Urinary bladder (tissue), 4 donors: ENCODE measurements around the gene SND1. TPM values are rescaled to one million over a fixed set of nuclear protein-coding genes. Genes with fewer than 3 reads are reported as not detected.
"Not testable (repeated sequence)": the region's sequence is repeated elsewhere in the genome, so short reads cannot be mapped to it uniquely, and the experiment has no call there.

Source experiments
- DNase-seq: peaks from one replicate; pipeline ENCODE4 v3.0.0-alpha.2; 2015; ENCODE audit errors: extremely low spot score
- H3K27ac ChIP-seq: one replicate; pipeline ENCODE4 v1.5.1; 2013; ENCODE audit warnings: low read depth, mild to moderate bottlenecking, moderate library complexity
- H3K36me3 ChIP-seq: one replicate; pipeline ENCODE4 v1.6.1; 2013; ENCODE audit warnings: mild to moderate bottlenecking, moderate library complexity; ENCODE audit not compliant: insufficient read depth
- H3K4me1 ChIP-seq: one replicate; pipeline ENCODE4 v1.6.1; 2013; ENCODE audit warnings: mild to moderate bottlenecking, moderate library complexity; ENCODE audit not compliant: insufficient read depth
- H3K4me3 ChIP-seq: one replicate; pipeline ENCODE4 v1.5.1; 2013; ENCODE audit warnings: low read depth, low read length
- WGBS: extraction: QIAGEN DNeasy Blood & Tissue Kit; methylation state at CpG from one replicate; pipeline ENCODE4 v1.1.7; 2013; 5-methylcytosine and 5-hydroxymethylcytosine counted together
- polyA plus RNA-seq: library from polyadenylated mRNA; stranded (reverse); fragments of 200-250 nt; gene quantifications from one replicate; pipeline ENCODE4 v1.2.3, GENCODE V29; 2013
- total RNA-seq: library from RNA; depleted of rRNA; stranded (reverse); fragments of >200 nt; gene quantifications from one replicate; pipeline ENCODE4 v1.2.3, GENCODE V29; 2014
- donor health status: healthy with polysubstance abuse.
- donor health status: healthy.

Gene SND1
- total and polyA plus RNA-seq, 2 donors, result 89.8 to 102 TPM

DNA sequence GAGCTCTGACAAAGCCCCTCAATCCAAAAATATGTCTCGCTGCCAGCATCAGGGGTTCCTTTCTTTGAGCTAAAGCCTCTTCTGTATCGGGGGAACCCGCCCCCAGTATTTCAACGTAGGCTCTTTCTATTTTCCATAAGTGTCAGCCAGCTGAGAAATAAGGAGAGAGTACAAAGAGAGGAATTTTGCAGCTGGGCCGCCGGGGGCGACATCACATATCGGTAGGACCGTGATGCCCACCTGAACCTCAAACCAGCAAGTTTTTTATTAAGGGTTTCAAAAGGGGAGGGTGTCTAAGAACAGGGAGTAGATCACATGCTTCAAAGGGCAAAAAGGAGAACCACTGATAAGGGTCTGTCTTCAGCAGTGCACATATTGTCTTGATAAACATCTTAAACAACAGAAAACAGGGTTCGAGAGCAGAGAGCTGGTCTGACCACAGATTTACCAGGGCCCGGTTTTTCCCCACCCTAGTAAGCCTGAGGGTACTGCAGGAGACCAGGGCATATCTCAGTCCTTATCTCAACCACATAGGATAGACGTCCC, 457.5 kb downstream of the SND1 start:
- not testable (repeated sequence) for H3K27ac ChIP-seq, H3K4me3 ChIP-seq, DNase-seq, H3K36me3 ChIP-seq, H3K4me1 ChIP-seq
- WGBS, result 72% methylated on average over 12 of the region's 12 CpGs

DNA sequence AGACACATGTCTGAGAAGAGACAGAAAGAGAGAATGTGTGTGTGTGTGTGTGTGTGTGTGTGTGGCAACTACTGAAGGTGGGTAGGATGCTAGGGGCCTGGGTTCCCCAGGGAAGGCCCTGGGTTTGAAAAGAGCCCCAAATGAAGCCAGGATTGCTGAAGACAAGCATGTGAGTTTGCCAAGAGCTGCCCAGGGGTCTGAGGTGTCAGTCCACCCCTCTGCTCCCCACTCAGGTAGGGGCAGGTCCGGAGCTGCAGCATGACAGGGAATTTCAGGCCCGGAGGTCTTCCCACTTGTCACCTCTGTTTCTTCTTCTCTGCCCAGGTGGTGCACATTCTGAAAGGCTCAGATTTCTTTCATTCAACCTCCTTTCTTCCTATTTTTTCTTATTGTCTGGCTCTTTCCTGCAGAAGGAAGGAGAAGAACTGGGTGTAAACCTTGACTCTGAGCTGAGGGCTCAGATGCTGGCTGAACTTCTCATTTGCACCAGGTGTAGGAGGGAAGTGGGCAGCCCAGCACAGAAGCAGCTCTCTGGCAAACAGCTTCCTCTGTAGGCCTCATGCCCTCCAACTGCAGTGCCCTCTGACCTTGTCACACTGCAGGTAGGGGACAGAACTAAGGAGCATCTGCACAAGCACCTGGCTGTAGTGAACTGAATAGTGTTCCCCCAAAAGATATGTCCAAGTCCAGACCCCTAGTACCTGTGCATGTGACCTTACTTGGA, 458.8 kb downstream of the SND1 start:
- no peak overlapping the region for H3K27ac ChIP-seq
- H3K4me1 ChIP-seq, result no peaks in the 10 kb centered on the region
- H3K4me3 ChIP-seq, result no peak overlapping the region
- 78% methylated on average over 2 of the region's 2 CpGs for WGBS
- DNase-seq, result no peak
- no peaks in the 10 kb centered on the region for H3K36me3 ChIP-seq

DNA sequence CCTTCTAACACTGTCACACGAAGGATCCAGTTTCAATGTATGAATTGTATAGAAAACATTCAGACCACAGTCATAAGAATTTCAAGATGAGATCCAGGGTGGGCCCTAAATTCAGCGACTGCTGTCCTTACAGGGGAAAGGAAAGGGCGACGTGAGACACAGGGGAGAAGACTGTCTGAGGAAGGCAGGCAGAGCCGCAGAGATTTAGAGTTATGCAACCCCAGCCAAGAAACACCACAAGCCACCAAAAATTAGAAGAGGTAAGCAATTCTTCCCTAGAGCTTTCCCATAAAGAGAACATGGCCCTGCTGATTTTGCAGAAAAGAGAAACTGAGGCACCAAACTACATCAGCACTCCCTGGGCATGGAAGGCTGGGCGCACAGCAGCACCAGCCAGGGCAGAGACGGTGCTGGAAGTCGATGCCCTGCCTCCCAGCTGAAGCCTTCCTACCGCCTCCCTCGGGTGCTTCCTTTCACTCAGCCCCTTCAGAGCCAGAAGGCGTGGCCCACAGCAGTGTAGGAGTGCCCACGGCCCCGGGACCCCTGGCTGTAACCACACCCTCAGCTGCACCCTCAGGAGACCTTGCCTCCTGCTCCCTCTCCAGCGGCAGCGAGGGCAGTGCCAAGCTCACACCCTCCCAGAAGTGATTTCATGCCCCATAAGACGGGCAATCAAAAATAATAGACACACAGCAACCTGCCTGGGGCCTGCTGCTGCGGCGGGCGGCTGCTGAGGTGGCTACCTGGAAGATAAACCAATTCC, 460.2 kb downstream of the SND1 start:
- Histone ChIP-seq H3K27ac (no peak overlapping the region), H3K36me3 (no peaks in the 10 kb centered on the region), H3K4me1 (no peaks in the 10 kb centered on the region), H3K4me3 (no peak overlapping the region)
- no peak for DNase-seq
- 72% methylated on average over 19 of the region's 19 CpGs for WGBS

DNA sequence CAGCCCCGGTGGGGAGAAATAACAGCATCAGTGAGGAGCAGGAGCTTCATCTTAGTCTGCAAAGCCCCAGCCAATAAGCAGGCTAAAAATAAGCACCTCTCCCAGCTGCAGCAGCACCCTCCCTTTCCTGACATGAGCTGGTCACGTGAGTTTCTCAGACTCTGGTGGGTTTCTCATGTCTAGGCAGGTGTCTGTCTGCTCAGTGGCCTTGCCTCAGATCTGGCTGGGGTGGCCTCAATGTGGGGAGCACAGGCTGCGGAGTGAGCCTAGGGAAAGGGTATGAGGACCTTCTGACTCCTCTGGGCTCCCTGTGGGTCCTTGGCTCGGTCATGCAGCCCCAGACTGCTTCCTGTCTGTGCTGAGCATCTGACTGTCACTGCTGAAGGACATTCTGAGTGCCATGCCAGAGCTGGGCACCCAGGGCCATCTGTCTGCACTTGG, 460.8 kb downstream of the SND1 start:
- Histone ChIP-seq H3K4me3 (no peak overlapping the region), H3K4me1 (no peaks in the 10 kb centered on the region), H3K27ac (no peak overlapping the region), H3K36me3 (no peaks in the 10 kb centered on the region)
- WGBS, result 46% methylated on average over 4 of the region's 4 CpGs
- no peak for DNase-seq

DNA sequence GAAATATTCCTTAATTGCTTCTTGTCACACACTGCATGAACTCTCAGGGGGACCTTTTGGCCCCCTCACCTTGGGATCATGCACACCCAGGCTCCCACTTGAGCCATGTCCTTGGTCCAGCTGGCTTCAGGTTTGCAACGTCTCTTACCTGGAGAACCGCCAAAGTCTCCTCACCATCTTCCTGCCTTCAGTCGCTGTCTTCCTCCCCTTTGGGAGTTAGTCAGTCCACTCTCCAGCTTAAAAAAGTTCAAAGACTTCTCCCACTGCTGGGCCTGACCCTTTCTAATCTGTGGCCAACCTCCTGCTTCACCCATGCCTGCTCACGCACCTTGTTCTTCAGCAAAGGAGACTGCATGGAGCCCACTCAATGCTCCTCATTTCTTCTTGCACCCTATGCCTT, 461.8 kb downstream of the SND1 start:
- H3K27ac ChIP-seq, result no peak overlapping the region
- no peaks in the 10 kb centered on the region for H3K36me3 ChIP-seq
- no peaks in the 10 kb centered on the region for H3K4me1 ChIP-seq
- no peak for DNase-seq
- no peak overlapping the region for H3K4me3 ChIP-seq
- whole genome bisulfite sequencing, result 72% methylated on average over 4 of the region's 4 CpGs

DNA sequence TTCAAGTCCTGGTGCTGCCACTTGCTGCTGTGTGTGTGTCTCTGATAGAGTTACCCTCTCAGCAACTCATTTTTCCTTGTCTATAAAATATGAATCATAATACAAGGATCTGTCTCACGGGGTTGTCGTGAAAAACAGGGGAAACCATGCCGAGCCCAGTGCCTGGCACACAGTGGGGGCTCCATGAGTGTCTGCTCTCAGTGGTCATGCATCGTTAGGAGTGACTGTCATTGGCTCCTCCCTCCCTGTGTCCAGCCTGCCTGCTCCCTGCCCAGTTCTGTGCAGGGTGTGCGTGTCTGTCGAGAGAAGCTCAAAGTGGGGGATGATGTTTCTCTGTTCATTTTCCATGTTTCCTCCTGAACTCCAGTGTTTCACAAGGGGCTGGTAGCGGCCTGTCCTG, 462.8 kb downstream of the SND1 start:
- WGBS, result 80% methylated on average over 7 of the region's 7 CpGs
- no peaks in the 10 kb centered on the region for H3K36me3 ChIP-seq
- no peak overlapping the region for H3K4me3 ChIP-seq
- H3K4me1 ChIP-seq, result no peaks in the 10 kb centered on the region
- no peak overlapping the region for H3K27ac ChIP-seq
- DNase-seq, result no peak

DNA sequence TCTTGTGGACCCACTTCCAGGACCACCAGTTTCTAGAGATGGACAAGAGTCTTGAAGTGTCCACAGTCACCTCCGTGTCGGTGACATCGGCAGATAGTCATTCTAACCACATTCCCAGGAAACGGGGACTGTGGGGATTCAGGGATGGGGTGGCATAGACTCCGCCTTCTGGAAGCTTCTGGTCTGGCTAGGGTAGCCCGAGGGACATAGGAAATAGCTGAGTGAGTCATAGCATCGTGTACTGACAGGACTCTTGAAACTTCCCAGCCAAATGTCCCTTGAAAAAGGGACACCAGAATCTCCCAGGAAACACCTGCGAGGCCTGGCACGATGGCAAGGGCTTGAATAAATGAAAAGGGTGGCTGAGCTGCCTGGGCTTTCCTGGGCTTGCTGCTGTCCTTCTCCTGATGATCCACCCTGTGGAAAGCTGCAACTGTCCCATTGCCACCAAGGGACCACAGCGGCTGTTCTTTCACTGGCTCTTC, 463.4 kb downstream of the SND1 start:
- WGBS, result 67% methylated on average over 10 of the region's 10 CpGs
- Histone ChIP-seq H3K4me1 (no peaks in the 10 kb centered on the region), H3K4me3 (no peak overlapping the region), H3K27ac (no peak overlapping the region), H3K36me3 (no peaks in the 10 kb centered on the region)
- no peak for DNase-seq

DNA sequence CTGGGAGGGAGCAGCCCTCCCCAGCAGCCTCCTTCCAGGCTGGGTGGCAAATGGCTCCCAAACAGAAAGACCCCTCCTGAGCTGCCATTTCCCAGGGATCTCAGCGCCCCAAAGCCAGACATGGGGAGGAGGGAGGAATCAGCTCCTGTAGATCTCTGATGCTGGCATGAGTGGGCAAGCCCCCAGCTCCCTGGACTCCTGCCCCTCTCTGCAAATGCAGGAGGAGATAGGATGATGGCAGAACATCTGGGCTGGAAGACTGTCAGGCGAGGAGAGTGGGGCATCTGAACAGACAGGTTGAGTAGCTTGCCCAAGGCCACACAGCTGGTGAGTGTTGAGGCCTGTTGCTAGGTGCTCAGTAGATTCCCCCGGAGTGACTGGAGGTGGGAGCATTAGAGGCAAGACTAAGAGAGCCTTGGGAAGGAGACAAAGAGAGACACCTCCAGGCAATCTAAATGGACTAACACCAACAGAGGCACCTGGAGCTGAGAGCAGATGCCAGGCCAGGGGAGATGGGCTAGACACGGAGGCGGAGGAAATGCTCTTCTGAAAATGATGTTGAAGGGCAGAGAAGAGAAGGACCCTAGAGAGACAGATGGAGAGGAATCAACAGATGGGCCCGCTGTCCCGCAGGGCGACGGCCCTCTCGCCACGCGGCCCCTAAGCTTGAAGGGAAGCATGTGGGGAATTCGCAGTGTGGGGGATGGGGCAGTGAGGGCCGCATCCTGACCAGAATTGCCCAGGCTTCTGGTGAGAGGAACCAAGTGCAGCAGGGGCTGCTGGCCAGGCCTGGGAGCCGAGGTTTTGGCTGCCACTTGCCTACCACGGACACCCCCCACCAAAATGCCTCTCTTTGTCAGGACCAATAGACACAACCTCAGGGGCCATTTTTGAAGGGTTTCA, 464.1 kb downstream of the SND1 start:
- Histone ChIP-seq H3K36me3 (no peaks in the 10 kb centered on the region), H3K4me1 (no peaks in the 10 kb centered on the region), H3K27ac (no peak overlapping the region), H3K4me3 (no peak overlapping the region)
- WGBS, result 69% methylated on average over 16 of the region's 16 CpGs
- DNase-seq, result no peak

DNA sequence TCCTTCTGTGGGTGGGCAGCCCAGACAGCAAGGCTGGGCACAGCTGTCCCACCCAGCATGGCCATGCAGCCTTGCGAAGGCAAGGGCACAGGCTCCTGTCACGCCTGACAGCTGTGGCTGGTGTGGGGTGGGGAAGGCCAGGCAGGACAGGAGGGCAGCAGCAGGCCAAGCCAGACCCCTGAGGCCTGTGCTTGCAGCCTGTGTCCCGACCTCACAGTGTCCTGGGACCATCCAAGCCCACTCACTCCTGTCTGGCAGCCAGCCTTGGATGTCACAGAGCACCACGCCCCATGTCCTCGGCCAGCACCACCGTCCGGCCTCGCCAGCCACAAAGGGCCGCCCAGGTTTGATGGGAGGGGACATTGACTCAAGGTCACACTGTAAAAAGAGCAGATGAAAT, 464.7 kb downstream of the SND1 start:
- WGBS, result 93% methylated on average over 9 of the region's 9 CpGs
- H3K4me1 ChIP-seq, result no peaks in the 10 kb centered on the region
- H3K27ac ChIP-seq, result no peak overlapping the region
- no peak for DNase-seq
- H3K4me3 ChIP-seq, result no peak overlapping the region
- H3K36me3 ChIP-seq, result no peaks in the 10 kb centered on the region

DNA sequence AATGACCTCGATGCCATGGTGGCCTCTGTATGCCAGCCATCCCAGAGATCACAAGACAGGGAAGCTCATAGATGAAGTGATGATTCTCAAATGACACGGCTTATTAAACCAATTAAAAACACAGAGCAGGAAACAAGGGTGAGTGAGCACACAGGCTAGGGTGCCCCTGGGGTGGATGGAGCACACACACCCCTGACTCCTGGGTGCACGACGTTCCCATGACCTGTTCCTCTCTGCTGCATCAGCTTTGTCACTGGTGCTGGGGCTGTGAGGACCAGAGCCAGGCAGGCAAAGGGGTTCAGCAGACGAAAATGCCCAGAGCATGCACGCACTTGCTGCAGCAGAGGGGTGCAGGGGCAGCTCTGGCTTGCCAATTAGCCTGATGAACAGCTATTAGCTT, 465.7 kb downstream of the SND1 start:
- Histone ChIP-seq H3K36me3 (no peaks in the 10 kb centered on the region), H3K4me3 (no peak overlapping the region), H3K27ac (no peak overlapping the region), H3K4me1 (no peaks in the 10 kb centered on the region)
- no peak for DNase-seq
- 92% methylated on average over 6 of the region's 6 CpGs for WGBS

DNA sequence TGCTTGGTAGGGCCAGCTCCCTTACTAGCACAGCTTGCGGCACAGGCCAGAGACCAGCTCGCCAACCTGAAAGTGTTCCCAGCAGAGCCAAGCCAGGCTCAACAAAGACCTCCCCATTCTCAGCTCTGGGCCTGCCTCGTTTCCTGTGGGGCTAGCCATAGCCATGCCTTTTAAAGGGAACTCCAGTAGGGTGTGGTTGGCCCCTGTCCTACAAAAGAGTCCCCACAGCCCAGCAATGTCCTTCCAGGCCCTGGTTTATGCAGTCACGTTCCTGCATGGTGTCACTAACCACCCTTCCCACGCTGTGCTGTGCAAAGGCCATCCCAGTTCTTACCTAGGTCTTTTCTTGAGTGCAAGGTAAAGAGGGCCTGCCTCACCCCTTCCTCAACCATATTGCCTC, 467.0 kb downstream of the SND1 start:
- no peak for DNase-seq
- H3K27ac ChIP-seq, result no peak overlapping the region
- H3K4me1 ChIP-seq, result no peaks in the 10 kb centered on the region
- H3K4me3 ChIP-seq, result no peak overlapping the region
- H3K36me3 ChIP-seq, result no peaks in the 10 kb centered on the region
- 81% methylated on average over 5 of the region's 5 CpGs for WGBS

DNA sequence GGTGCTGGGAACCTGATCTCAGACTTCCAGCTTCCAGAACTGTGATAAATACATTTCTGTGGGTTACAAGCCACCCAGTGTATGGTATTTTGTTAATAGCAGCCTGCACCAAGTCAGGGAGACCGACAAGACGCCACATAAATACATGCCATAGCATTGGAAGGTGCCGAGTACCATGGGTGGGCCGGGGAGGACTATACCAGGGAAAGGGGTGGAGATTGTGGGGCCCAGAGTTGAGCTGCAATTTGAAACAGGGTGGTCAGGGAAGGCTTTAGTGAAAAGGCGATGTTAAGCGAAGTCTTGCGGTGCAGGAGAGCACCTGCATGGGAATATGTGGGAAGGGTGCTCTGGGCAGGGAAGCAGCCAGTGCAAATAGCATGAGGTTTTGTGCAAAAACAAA, 468.1 kb downstream of the SND1 start:
- Histone ChIP-seq H3K4me3 (no peak overlapping the region), H3K27ac (no peak overlapping the region), H3K36me3 (no peaks in the 10 kb centered on the region), H3K4me1 (no peaks in the 10 kb centered on the region)
- DNase-seq, result no peak
- WGBS, result 93% methylated on average over 7 of the region's 7 CpGs

DNA sequence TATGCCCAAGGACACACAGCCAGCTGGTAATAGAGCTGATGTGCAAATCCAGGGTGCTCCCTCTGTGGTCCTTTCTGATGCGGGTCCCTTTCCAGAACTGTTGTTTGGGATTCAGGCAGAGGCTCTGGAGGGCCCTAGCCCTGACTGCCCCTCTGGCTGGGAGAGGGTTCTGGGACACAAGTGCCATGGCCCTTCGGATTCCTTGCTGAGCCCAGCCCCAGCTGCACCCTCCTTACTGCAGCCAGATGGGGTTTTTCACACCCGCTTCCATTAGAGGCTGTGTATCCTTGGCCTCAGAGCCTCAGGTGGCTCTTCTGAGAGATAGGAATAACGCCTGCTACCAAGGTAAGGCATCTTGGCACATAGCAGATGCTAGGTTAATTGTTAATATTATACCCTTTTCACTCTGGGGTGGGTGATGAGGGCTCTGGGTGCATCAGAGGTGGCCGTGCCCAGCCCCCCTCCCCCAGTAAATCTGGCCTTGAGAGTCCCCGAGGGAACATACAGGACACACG, 469.0 kb downstream of the SND1 start:
- no peak for DNase-seq

More for the DNA sequence above, 469.0 kb downstream of the SND1 start:
- Histone ChIP-seq H3K4me3 (no peak overlapping the region), H3K36me3 (no peaks in the 10 kb centered on the region), H3K27ac (no peak overlapping the region), H3K4me1 (no peaks in the 10 kb centered on the region)
- WGBS, result 78% methylated on average over 7 of the region's 7 CpGs
